Activated naive CD4-positive, alpha-beta T cell treated with Interleukin-2 at 50 U/mL for 16 hours (primary cell): ENCODE results near the gene SIK2.

Experiments
- DNase-seq: peaks from one replicate; pipeline ENCODE4 v3.0.0-alpha.2; 2020

Gene SIK2

GRCh38 chr11:111601979-111602864, at the start of gene SIK2:
Gene SIK2, plus strand, starts transcription at chr11:111602449. Its CDS starts 115 bp downstream, at chr11:111602564.
- peak; percentile 89 for DNase-seq

GRCh38 chr11:111554532-111554931, 47.7 kb upstream of the SIK2 start:
- no peak for DNase-seq

GRCh38 chr11:111555255-111555654, 47.0 kb upstream of the SIK2 start:
- DNase-seq, result no peak

GRCh38 chr11:111557425-111558111, 44.7 kb upstream of the SIK2 start:
- DNase-seq, result no peak

- no peak for DNase-seq
Observed at GRCh38 chr11:111559800-111560464, 42.3 kb upstream of the SIK2 start.

- no peak for DNase-seq
Observed at GRCh38 chr11:111560800-111561199, 41.4 kb upstream of the SIK2 start.

GRCh38 chr11:111561306-111561705, 40.9 kb upstream of the SIK2 start:
- DNase-seq, result no peak

GRCh38 chr11:111561791-111562325, 40.4 kb upstream of the SIK2 start:
- DNase-seq, result no peak

- DNase-seq, result no peak
Observed at GRCh38 chr11:111562692-111563389, 39.4 kb upstream of the SIK2 start.

GRCh38 chr11:111565114-111565720, 37.0 kb upstream of the SIK2 start:
- DNase-seq, result peak; percentile 65

- DNase-seq, result no peak
Observed at GRCh38 chr11:111566324-111566723, 35.9 kb upstream of the SIK2 start.

GRCh38 chr11:111569476-111569875, 32.8 kb upstream of the SIK2 start:
- no peak for DNase-seq

- no peak for DNase-seq
Observed at GRCh38 chr11:111570796-111571195, 31.5 kb upstream of the SIK2 start.

- no peak for DNase-seq
Observed at GRCh38 chr11:111571829-111572501, 30.3 kb upstream of the SIK2 start.

GRCh38 chr11:111572581-111572980, 29.7 kb upstream of the SIK2 start:
- no peak for DNase-seq

- DNase-seq, result no peak
Observed at GRCh38 chr11:111573821-111574249, 28.4 kb upstream of the SIK2 start.

GRCh38 chr11:111574373-111575225, 27.6 kb upstream of the SIK2 start:
- DNase-seq, result no peak

- no peak for DNase-seq
Observed at GRCh38 chr11:111575740-111576139, 26.5 kb upstream of the SIK2 start.

GRCh38 chr11:111577821-111578220, 24.4 kb upstream of the SIK2 start:
- DNase-seq, result no peak

GRCh38 chr11:111581341-111581740, 20.9 kb upstream of the SIK2 start:
- no peak for DNase-seq

GRCh38 chr11:111582163-111582562, 20.1 kb upstream of the SIK2 start:
- DNase-seq, result no peak
